Stomach (tissue), 4 donors: ENCODE measurements around the gene ANKS1A.

Experiments used
- EP300 ChIP-seq: sonication (generic); formaldehyde crosslinking; IDR thresholded peaks from one replicate; pipeline ENCODE4 v1.6.1; 2017; ENCODE audit warnings: antibody characterized with exemption
- POLR2A ChIP-seq, 4 donors: fragments of 450-650 bp; IDR thresholded peaks; one replicate each; pipeline ENCODE4 v1.6.1; 2016; ENCODE audit warnings: antibody characterized with exemption in 4 of 4, control low read depth in 2 of 4, mild to moderate bottlenecking in 1 of 4, moderate library complexity in 1 of 4
- POLR2AphosphoS5 ChIP-seq, 3 donors: sonication (generic); formaldehyde crosslinking; IDR thresholded peaks; one replicate each; pipeline ENCODE4 v1.6.1; 2016; ENCODE audit warnings: antibody characterized with exemption in 3 of 3
- TF ChIP-seq, protein P1 (sequence below), 7 experiments: fragments of 450-650 bp in 4 of 7; fragments of 200-600 bp in 3 of 7; sonication (generic) in 3 of 7; IDR thresholded peaks; one replicate each; pipeline ENCODE4 v1.5.1; 2016 to 2019; ENCODE audit warnings: antibody characterized with exemption in 7 of 7, control low read depth in 2 of 7, mild to moderate bottlenecking in 1 of 7

DNA sequence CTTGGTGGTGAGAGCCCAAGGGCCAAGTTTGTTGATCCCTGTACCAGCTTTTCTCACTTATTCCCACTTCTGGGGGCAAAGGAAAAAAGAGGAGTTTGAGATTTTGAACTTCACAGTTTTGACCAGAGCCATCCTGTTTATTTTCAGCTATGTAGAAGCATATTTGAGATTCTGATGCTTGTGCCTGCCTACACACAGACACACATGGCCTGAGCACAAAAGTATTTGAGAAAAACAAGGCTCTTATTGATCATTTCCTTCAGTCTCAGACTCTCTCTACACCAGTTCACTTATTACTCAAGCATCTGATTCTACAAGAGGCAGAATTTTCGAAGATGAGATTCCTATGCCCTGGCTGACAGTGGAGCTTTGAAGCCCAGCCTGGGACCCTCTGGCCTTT lies 151.3 kb downstream of the ANKS1A start:
- TF ChIP-seq, protein P1, sequence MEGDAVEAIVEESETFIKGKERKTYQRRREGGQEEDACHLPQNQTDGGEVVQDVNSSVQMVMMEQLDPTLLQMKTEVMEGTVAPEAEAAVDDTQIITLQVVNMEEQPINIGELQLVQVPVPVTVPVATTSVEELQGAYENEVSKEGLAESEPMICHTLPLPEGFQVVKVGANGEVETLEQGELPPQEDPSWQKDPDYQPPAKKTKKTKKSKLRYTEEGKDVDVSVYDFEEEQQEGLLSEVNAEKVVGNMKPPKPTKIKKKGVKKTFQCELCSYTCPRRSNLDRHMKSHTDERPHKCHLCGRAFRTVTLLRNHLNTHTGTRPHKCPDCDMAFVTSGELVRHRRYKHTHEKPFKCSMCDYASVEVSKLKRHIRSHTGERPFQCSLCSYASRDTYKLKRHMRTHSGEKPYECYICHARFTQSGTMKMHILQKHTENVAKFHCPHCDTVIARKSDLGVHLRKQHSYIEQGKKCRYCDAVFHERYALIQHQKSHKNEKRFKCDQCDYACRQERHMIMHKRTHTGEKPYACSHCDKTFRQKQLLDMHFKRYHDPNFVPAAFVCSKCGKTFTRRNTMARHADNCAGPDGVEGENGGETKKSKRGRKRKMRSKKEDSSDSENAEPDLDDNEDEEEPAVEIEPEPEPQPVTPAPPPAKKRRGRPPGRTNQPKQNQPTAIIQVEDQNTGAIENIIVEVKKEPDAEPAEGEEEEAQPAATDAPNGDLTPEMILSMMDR (IDR thresholded peaks at IDR 0.05) = no peak
- TF ChIP-seq POLR2A (IDR thresholded peaks at IDR 0.05) (no peak), POLR2AphosphoS5 (IDR thresholded peaks at IDR 0.05) (no peak), EP300 (no peak)
